ENCODE measurements around the gene ASIC1. TPM values are rescaled to one million over a fixed set of nuclear protein-coding genes. Genes with fewer than 3 reads are reported as not detected.

Gene ASIC1
- total and polyA plus RNA-seq, 12 donors = 0.17 to 1.6 (median 0.70) TPM

GRCh38 chr12:50104417-50105366 is 47.3 kb downstream of the ASIC1 start:
- intact Hi-C loops (cut with DNase I) = no loop called here
- 81 to 85% methylated on average over 14 of the region's 14 CpGs for WGBS, 2 donors
- peak overlapping the region in 5 of 10 donors; percentile 16 to 34 (median 24) for H3K4me3 ChIP-seq
- peaks cover 0 to 25% (median 6%) of the 10 kb centered on the region in 9 donors for H3K36me3 ChIP-seq
- H3K4me1 ChIP-seq = peaks cover 8 to 49% (median 32%) of the 10 kb centered on the region in 9 donors
- ATAC-seq (peak in 1 of 8 donors; percentile 2), DNase-seq (no peak)
- peak overlapping the region in 3 of 10 donors; percentile 18 to 47 (median 34) for H3K27ac ChIP-seq
- no peaks in the 10 kb centered on the region for H3K27me3 ChIP-seq
- TF ChIP-seq, protein P1, sequence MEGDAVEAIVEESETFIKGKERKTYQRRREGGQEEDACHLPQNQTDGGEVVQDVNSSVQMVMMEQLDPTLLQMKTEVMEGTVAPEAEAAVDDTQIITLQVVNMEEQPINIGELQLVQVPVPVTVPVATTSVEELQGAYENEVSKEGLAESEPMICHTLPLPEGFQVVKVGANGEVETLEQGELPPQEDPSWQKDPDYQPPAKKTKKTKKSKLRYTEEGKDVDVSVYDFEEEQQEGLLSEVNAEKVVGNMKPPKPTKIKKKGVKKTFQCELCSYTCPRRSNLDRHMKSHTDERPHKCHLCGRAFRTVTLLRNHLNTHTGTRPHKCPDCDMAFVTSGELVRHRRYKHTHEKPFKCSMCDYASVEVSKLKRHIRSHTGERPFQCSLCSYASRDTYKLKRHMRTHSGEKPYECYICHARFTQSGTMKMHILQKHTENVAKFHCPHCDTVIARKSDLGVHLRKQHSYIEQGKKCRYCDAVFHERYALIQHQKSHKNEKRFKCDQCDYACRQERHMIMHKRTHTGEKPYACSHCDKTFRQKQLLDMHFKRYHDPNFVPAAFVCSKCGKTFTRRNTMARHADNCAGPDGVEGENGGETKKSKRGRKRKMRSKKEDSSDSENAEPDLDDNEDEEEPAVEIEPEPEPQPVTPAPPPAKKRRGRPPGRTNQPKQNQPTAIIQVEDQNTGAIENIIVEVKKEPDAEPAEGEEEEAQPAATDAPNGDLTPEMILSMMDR (IDR thresholded peaks at IDR 0.05) = no peak
- H3K9me3 ChIP-seq = no peaks in the 10 kb centered on the region

DNA sequence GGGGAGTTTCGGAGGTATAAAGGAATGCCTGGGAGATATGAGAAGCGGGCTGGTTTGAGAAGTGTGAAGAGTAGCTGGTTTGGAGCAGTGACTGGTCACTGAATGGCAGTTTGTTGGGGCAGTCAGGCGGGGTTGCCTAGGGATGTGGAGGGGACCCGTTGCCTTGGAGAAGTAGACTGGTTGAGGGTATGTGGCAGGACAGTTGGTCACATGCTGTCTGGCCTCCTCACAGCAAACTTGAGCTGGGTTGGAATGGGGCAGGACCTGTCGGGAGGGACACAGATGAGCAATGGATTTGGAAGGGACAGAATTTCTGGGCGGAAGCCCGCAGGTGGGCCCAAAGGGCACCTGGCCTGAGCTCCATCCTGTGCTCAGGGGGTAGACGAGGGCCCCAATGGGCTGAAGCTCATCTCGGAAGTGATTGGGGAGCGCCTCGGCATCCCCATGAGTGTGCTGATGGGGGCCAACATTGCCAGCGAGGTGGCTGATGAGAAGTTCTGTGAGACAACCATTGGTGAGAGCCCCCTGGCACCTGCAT is 48.6 kb downstream of the ASIC1 start:
- no peak for DNase-seq
- peaks cover 20 to 62% (median 38%) of the 10 kb centered on the region in 9 donors for H3K4me1 ChIP-seq
- no peak for ATAC-seq
- intact Hi-C loops (cut with DNase I) = no loop called here
- 94% methylated on average over 12 of the region's 12 CpGs for WGBS, 2 donors
- H3K36me3 ChIP-seq = peaks cover 0 to 14% (median 0%) of the 10 kb centered on the region in 9 donors
- TF ChIP-seq, protein P1 (IDR thresholded peaks at IDR 0.05) = no peak
- H3K27me3 ChIP-seq = no peaks in the 10 kb centered on the region
- no peak overlapping the region for H3K27ac ChIP-seq
- no peak overlapping the region for H3K4me3 ChIP-seq
- no peaks in the 10 kb centered on the region for H3K9me3 ChIP-seq

- H3K9me3 ChIP-seq = no peaks in the 10 kb centered on the region
- ATAC-seq (no peak), DNase-seq (no peak)
- no peak overlapping the region for H3K27ac ChIP-seq
- 82 to 91% methylated on average over 3 of the region's 3 CpGs for WGBS, 2 donors
- TF ChIP-seq, protein P1 (IDR thresholded peaks at IDR 0.05) = no peak
- H3K4me3 ChIP-seq = no peak overlapping the region
- intact Hi-C loops (cut with DNase I) = no loop called here
- H3K36me3 ChIP-seq = peaks cover 0 to 6% (median 0%) of the 10 kb centered on the region in 9 donors
- peaks cover 23 to 62% (median 42%) of the 10 kb centered on the region in 9 donors for H3K4me1 ChIP-seq
- H3K27me3 ChIP-seq = no peaks in the 10 kb centered on the region
These were observed 49.5 kb downstream of the ASIC1 start for GRCh38 chr12:50106907-50107306.

DNA sequence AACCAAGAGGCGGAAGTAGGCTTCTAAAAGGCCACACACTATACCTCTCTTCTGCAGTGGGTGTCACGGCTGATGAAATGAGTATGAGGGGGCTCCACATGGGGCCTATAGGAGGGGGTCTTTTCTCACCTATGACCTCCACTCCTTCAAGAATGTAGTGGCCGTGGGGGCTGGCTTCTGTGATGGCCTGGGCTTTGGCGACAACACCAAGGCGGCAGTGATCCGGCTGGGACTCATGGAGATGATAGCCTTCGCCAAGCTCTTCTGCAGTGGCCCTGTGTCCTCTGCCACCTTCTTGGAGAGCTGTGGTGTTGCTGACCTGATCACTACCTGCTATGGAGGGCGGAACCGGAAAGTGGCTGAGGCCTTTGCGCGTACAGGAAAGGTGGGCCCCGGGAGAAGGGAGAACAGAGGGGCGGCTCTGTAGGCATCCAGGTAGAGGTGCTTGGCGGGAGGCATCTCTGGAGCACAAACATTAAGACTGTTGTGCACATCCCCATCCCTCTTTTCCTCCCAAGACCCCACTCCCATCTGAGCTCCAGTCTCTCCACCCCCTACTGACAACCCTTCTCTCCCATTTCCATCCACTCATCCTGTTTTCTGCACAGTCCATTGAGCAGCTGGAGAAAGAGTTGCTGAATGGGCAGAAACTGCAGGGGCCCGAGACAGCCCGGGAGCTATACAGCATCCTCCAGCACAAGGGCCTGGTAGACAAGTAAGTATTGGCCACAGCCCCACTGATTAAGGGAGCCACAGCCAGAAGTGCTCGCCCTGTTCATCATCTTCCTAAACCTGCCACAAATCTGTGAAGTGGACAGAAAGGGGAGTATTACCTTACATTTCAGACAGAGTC is 50.2 kb downstream of the ASIC1 start:
- no peak overlapping the region for H3K27ac ChIP-seq
- ATAC-seq (no peak), DNase-seq (no peak)
- H3K4me1 ChIP-seq = peaks cover 23 to 56% (median 41%) of the 10 kb centered on the region in 9 donors
- WGBS, 2 donors = 94 to 95% methylated on average over 17 of the region's 17 CpGs
- intact Hi-C loops (cut with DNase I) = no loop called here
- H3K4me3 ChIP-seq = no peak overlapping the region
- H3K27me3 ChIP-seq = no peaks in the 10 kb centered on the region
- H3K36me3 ChIP-seq = no peaks in the 10 kb centered on the region
- no peaks in the 10 kb centered on the region for H3K9me3 ChIP-seq
- TF ChIP-seq, protein P1 (IDR thresholded peaks at IDR 0.05) = no peak

All from heart right ventricle (tissue), 16 donors.